ENCODE data around the gene KRTAP4-3.
"Not testable (repeated sequence)": the region's sequence is repeated elsewhere in the genome, so short reads cannot be mapped to it uniquely, and the experiment has no call there.

DNA sequence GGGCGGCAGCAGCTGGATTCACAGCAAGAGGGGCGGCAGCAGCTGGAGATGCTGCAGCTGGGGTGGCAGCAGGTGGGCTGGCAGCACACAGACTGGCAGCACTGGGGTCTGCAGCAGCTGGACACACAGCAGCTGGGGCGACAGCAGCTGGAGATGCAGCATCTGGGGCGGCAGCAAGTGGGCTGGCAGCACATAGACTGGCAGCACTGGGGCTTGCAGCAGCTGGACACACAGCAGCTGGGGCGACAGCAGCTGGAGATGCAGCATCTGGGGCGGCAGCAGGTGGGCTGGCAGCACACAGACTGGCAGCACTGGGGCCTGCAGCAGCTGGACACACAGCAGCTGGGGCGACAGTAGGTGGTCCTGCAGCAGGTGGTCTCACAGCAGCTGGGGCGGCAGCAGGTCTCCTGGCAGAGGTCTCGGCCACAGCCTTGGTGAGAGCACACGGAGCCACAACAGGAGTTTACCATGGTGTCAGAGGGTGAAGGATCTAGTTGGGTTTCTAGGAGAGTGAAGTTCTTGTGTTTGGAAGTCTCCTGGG lies 50.1 kb downstream of the KRTAP4-3 start, which contains the start of gene KRTAP4-11:
- not testable (repeated sequence) for TF ChIP-seq ZNF274 (CRISPR knock-in tag; IDR thresholded peaks at IDR 0.05); BCL6 (CRISPR knock-in tag; IDR thresholded peaks at IDR 0.05); LCORL (IDR thresholded peaks at IDR 0.05); LCORL (CRISPR knock-in tag; IDR thresholded peaks at IDR 0.05); TCF12 (IDR thresholded peaks at IDR 0.05); TCF12 (CRISPR knock-in tag; IDR thresholded peaks at IDR 0.05); CREB1 (IDR thresholded peaks at IDR 0.05); CREB1 (CRISPR knock-in tag; IDR thresholded peaks at IDR 0.05); SMARCC2 (IDR thresholded peaks at IDR 0.05)
- TF ChIP-seq, protein P1, sequence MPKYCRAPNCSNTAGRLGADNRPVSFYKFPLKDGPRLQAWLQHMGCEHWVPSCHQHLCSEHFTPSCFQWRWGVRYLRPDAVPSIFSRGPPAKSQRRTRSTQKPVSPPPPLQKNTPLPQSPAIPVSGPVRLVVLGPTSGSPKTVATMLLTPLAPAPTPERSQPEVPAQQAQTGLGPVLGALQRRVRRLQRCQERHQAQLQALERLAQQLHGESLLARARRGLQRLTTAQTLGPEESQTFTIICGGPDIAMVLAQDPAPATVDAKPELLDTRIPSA (CRISPR knock-in tag; IDR thresholded peaks at IDR 0.05; ENCODE audit: borderline replicate concordance), result not testable (repeated sequence)

Data from HepG2 (cell line).